HepG2 (cell line): ENCODE results near the gene SLC20A1. TPM values are rescaled to one million over a fixed set of nuclear protein-coding genes. Genes with fewer than 3 reads are reported as not detected.

Experiments used
- ATAC-seq: fragments of 200-7000 bp; cut with Tn5 transposase; 3 replicates; pipeline ENCODE4 v1.9.1; 2020; ENCODE audit warnings: mild to moderate bottlenecking, moderate library complexity
- BruUV-seq: library from RNA; stranded (reverse); fragments of 400-500 nt; replicated peaks from 2 replicates; lab custom pipeline; 2021; lab: Mats Ljungman, UMichigan
- CTCF ChIA-PET: fragments of 300-600 bp; formaldehyde crosslinking; extraction: SDS; loops from one replicate; lab custom pipeline; 2021; ENCODE audit warnings: low total read pairs, inconsistent platforms, low intra/inter-chr PET ratio; lab: Yijun Ruan, JAX
- POLR2A ChIA-PET: fragments of 350-600 bp; sonication (Branson Sonifier 250); formaldehyde crosslinking; loops from one replicate; lab custom pipeline; 2020; ENCODE audit warnings: antibody characterized with exemption, inconsistent platforms; lab: Yijun Ruan, JAX
- DNase-seq: peaks from one replicate; pipeline ENCODE4 v3.0.0-alpha.2; 2015; ENCODE audit warnings: low spot score
- FAIRE-seq: peaks from 3 replicates; lab custom pipeline; 2011; peaks lifted over from hg19 to GRCh38; lab: Jason Lieb, UNC
- H2AFZ ChIP-seq: one replicate; pipeline ENCODE4 v1.6.1; 2011; ENCODE audit warnings: low read length, inconsistent platforms
- H3K27ac ChIP-seq: fragments of 300-600 bp; 3 replicates; pipeline ENCODE4 v1.8.0; 2011; ENCODE audit warnings: mixed run types, mild to moderate bottlenecking, mixed read lengths, low read length, inconsistent platforms; ENCODE audit not compliant: insufficient read depth; ENCODE audit errors: extremely low read length
- H3K27me3 ChIP-seq, 2 experiments: fragments of 200-600 bp in 1 of 2; 2 replicates in 1 of 2; 3 replicates in 1 of 2; pipeline versions ENCODE4 v1.6.0 to v1.8.0; 2011; ENCODE audit warnings: low read length in 2 of 2, mild to moderate bottlenecking in 2 of 2, moderate library complexity in 2 of 2, inconsistent platforms in 1 of 2; ENCODE audit not compliant: insufficient read depth in 2 of 2, control insufficient read depth in 1 of 2
- H3K36me3 ChIP-seq, 2 experiments: fragments of 200-600 bp in 1 of 2; replicated peaks in 1 of 2; 2 replicates in 1 of 2; 3 replicates in 1 of 2; pipeline versions ENCODE4 v1.5.1 to v1.8.0; 2011; ENCODE audit warnings: low read length in 2 of 2, inconsistent platforms in 1 of 2; ENCODE audit not compliant: insufficient read depth in 2 of 2, control insufficient read depth in 1 of 2
- H3K4me1 ChIP-seq: 2 replicates; pipeline ENCODE4 v1.5.1; 2012; ENCODE audit warnings: low read length, inconsistent platforms; ENCODE audit not compliant: insufficient read depth
- H3K4me2 ChIP-seq: 2 replicates; pipeline ENCODE4 v1.6.0; 2011; ENCODE audit warnings: low read depth, low read length, inconsistent platforms
- H3K4me3 ChIP-seq, 3 experiments: fragments of 200-600 bp in 1 of 3; sonication (generic), shearing (Covaris generic) in 1 of 3; replicated peaks in 1 of 3; 2 replicates each; pipeline ENCODE4 v1.5.1; 2011 to 2016; ENCODE audit warnings: low read length in 3 of 3, inconsistent platforms in 2 of 3, low read depth in 2 of 3, mild to moderate bottlenecking in 2 of 3, control low read depth in 1 of 3, mixed read lengths in 1 of 3; ENCODE audit not compliant: insufficient read depth in 1 of 3
- H3K79me2 ChIP-seq: one replicate; pipeline ENCODE4 v1.6.1; 2011; ENCODE audit warnings: low read length, inconsistent platforms; ENCODE audit not compliant: insufficient read depth
- H3K9ac ChIP-seq: 2 replicates; pipeline ENCODE4 v1.6.0; 2011; ENCODE audit warnings: mild to moderate bottlenecking, low read depth, low read length, inconsistent platforms; ENCODE audit not compliant: insufficient read depth
- H3K9me3 ChIP-seq: 2 replicates; pipeline ENCODE4 v1.5.1; 2012; ENCODE audit warnings: mild to moderate bottlenecking, low read length
- H4K20me1 ChIP-seq: 2 replicates; pipeline ENCODE4 v1.6.0; 2011; ENCODE audit warnings: inconsistent platforms, mild to moderate bottlenecking, low read length, moderate library complexity; ENCODE audit not compliant: insufficient read depth
- DMTF1 ChIP-seq: sonication (generic); formaldehyde crosslinking; IDR thresholded peaks from 2 replicates; pipeline ENCODE4 v1.4.0; 2020; ENCODE audit warnings: mild to moderate bottlenecking, missing genetic modification reagents
- IRF2 ChIP-seq: IDR thresholded peaks from 2 replicates; pipeline ENCODE4 v1.6.1; 2018; ENCODE audit warnings: missing genetic modification reagents, missing compliant biosample characterization
- JDP2 ChIP-seq: sonication (generic); formaldehyde crosslinking; IDR thresholded peaks from 2 replicates; pipeline ENCODE4 v1.8.1; 2022; ENCODE audit warnings: missing genetic modification reagents, borderline replicate concordance
- NFATC3 ChIP-seq: sonication (generic); formaldehyde crosslinking; IDR thresholded peaks from 2 replicates; pipeline ENCODE4 v1.5.1; 2020; ENCODE audit warnings: mild to moderate bottlenecking, missing genetic modification reagents
- NONO ChIP-seq, 2 experiments: fragments of 450-650 bp in 1 of 2; sonication (generic) in 1 of 2; formaldehyde crosslinking in 1 of 2; IDR thresholded peaks in 1 of 2; conservative IDR thresholded peaks in 1 of 2; 2 replicates each; pipeline versions ENCODE4 v1.6.1 to v1.8.0; 2017 to 2022; ENCODE audit warnings: mild to moderate bottlenecking in 1 of 2, missing genetic modification reagents in 1 of 2, moderate library complexity in 1 of 2
- POLR2A ChIP-seq, 2 experiments: IDR thresholded peaks; 2 replicates each; pipeline ENCODE4 v1.6.1; 2011; ENCODE audit warnings: low read depth in 2 of 2, low read length in 2 of 2, mild to moderate bottlenecking in 1 of 2, moderate library complexity in 1 of 2; ENCODE audit not compliant: insufficient read depth in 1 of 2
- POLR2AphosphoS2 ChIP-seq: IDR thresholded peaks from 2 replicates; pipeline ENCODE4 v1.6.1; 2011; ENCODE audit warnings: low read depth, low read length, improper control_type of control experiment
- PRDM15 ChIP-seq: sonication (generic); formaldehyde crosslinking; IDR thresholded peaks from 2 replicates; pipeline ENCODE4 v1.4.0; 2020; ENCODE audit warnings: missing genetic modification reagents
- SKIL ChIP-seq: sonication (generic); formaldehyde crosslinking; IDR thresholded peaks from 2 replicates; pipeline ENCODE4 v1.8.0; 2022; ENCODE audit warnings: missing genetic modification reagents, mild to moderate bottlenecking, moderate library complexity, borderline replicate concordance
- SMAD3 ChIP-seq: sonication (generic); formaldehyde crosslinking; IDR thresholded peaks from 2 replicates; pipeline ENCODE4 v1.4.0; 2020; ENCODE audit warnings: missing genetic modification reagents
- TBX2 ChIP-seq: sonication (generic); formaldehyde crosslinking; IDR thresholded peaks from 2 replicates; pipeline ENCODE4 v1.5.0; 2020; ENCODE audit warnings: missing genetic modification reagents, mild to moderate bottlenecking, borderline replicate concordance
- YEATS2 ChIP-seq: sonication (generic); formaldehyde crosslinking; IDR thresholded peaks from 2 replicates; pipeline ENCODE4 v1.4.0; 2020; ENCODE audit warnings: missing genetic modification reagents, borderline replicate concordance
- ZNF17 ChIP-seq: sonication (generic); formaldehyde crosslinking; IDR thresholded peaks from 2 replicates; pipeline ENCODE4 v1.5.0; 2020; ENCODE audit warnings: mild to moderate bottlenecking, missing genetic modification reagents
- ZNF556 ChIP-seq: sonication (generic); formaldehyde crosslinking; IDR thresholded peaks from 2 replicates; pipeline ENCODE4 v1.4.0; 2020; ENCODE audit warnings: mild to moderate bottlenecking, missing genetic modification reagents, borderline replicate concordance
- ZNF746 ChIP-seq: sonication (generic); formaldehyde crosslinking; IDR thresholded peaks from 2 replicates; pipeline ENCODE4 v1.8.0; 2022; ENCODE audit warnings: mild to moderate bottlenecking, missing genetic modification reagents
- WGBS: methylation state at CpG from one replicate; pipeline ENCODE4 v1.1.6; 2017; ENCODE audit warnings: low lambda C conversion rate; 5-methylcytosine and 5-hydroxymethylcytosine counted together
- in situ Hi-C: cut with HindIII; loops from 2 replicates; pipeline ENCODE4 v1.10.0; 2017; ENCODE audit warnings: low pct_unique_long_range_greater_than_20kb; ENCODE audit not compliant: extremely low pct_ligation_motif_present
- intact Hi-C: fragments of 100-400 bp; cut with micrococcal nuclease; formaldehyde crosslinking; loops from one replicate; pipeline ENCODE4 v1.10.0; 2022; ENCODE audit not compliant: unreplicated experiment
- polyA plus RNA-seq, 8 experiments: library from polyadenylated mRNA; depleted of rRNA in 3 of 8; stranded (reverse) in 7 of 8; unstranded in 1 of 8; fragments of >200 nt; fragmentation: Illumina TruSeq in 4 of 8; extraction: Trizol in 4 of 8; gene quantifications; 2 replicates each; pipeline versions ENCODE4 v1.2.1 to v1.2.3, GENCODE V29; 2011 to 2016; ENCODE audit warnings: low read depth in 4 of 8, missing spikeins in 1 of 8, mixed read lengths in 1 of 8; ENCODE audit not compliant: insufficient read depth in 1 of 8
- total RNA-seq, 5 experiments: library from RNA; depleted of rRNA; stranded (reverse); fragments of >200 nt; fragmentation: Illumina TruSeq; extraction: Trizol; gene quantifications; 2 replicates each; pipeline ENCODE4 v1.2.3, GENCODE V29; 2016; ENCODE audit warnings: low read depth in 1 of 5

Gene SLC20A1
- total and polyA plus RNA-seq, 2 of the 13 experiments (the other 11 are each of a cell fraction or from before 2014, with no cell fraction given), result 54.0 to 85.9 TPM

- H3K9me3 ChIP-seq, result no peaks in the 10 kb centered on the region
- ChIA-PET POLR2A (interaction anchor here (0.7 to 1.6 kb wide), 2 partner anchors 14 to 26 kb away, joined by 3 to 5 read pairs; no protein-coding TSS in a partner anchor), CTCF (no interaction called here)
- FAIRE-seq (no peak), ATAC-seq (peak; percentile 74), DNase-seq (no peak)
- H3K4me1 ChIP-seq, result peaks cover 15% of the 10 kb centered on the region; the same call in 1 of the 2 replicates
- H3K4me2 ChIP-seq, result no peak overlapping the region
- no peak overlapping the region for H3K4me3 ChIP-seq
- no peaks in the 10 kb centered on the region for H3K27me3 ChIP-seq
- H3K27ac ChIP-seq, result no peak overlapping the region
- in situ Hi-C loops (no loop called here), intact Hi-C loops (no loop called here)
- peaks cover 2% of the 10 kb centered on the region for H3K79me2 ChIP-seq
- no peak overlapping the region for H3K9ac ChIP-seq
- TSS peak; percentile 11 for BruUV-seq
- 96% methylated on average over 11 of the region's 11 CpGs for WGBS
- no peak overlapping the region for H2AFZ ChIP-seq
- H3K36me3 ChIP-seq, result peaks cover 27 to 88% of the 10 kb centered on the region in 2 experiments
- no peaks in the 10 kb centered on the region for H4K20me1 ChIP-seq
- TF ChIP-seq YEATS2 (CRISPR knock-in tag) (no peak), DMTF1 (no peak), JDP2 (CRISPR knock-in tag) (no peak), ZNF17 (no peak), NONO (IDR thresholded peaks at IDR 0.05) (no peak), NONO (CRISPR knock-in tag; conservative IDR thresholded peaks at IDR 0.05) (no peak), IRF2 (CRISPR knock-in tag) (no peak), TBX2 (CRISPR knock-in tag) (no peak), NFATC3 (CRISPR knock-in tag) (no peak), SMAD3 (CRISPR knock-in tag) (no peak), PRDM15 (CRISPR knock-in tag) (peak; percentile 65; the same call in 1 of the 2 replicates), ZNF746 (CRISPR knock-in tag) (no peak), ZNF556 (CRISPR knock-in tag) (no peak), POLR2A (IDR thresholded peaks at IDR 0.05; ENCODE audit: insufficient read depth in 1 of 2, low read depth in 2 of 2, low read length in 2 of 2) (peak; percentile 3 to 18; a peak in 1 of 4 replicates), POLR2AphosphoS2 (peak; percentile 52; the same call in 1 of the 2 replicates), SKIL (no peak)
Measured at GRCh38 chr2:112658839-112659667, 13.3 kb downstream of the SLC20A1 start.
